ENCODE data around the gene SYT1. TPM values are rescaled to one million over a fixed set of nuclear protein-coding genes. Genes with fewer than 3 reads are reported as not detected.

The SYT1 gene
- total and polyA plus RNA-seq, 2 of the 8 experiments (the other 6 are each of a cell fraction or from before 2014, with no cell fraction given), result 11.0 to 34.6 TPM

DNA sequence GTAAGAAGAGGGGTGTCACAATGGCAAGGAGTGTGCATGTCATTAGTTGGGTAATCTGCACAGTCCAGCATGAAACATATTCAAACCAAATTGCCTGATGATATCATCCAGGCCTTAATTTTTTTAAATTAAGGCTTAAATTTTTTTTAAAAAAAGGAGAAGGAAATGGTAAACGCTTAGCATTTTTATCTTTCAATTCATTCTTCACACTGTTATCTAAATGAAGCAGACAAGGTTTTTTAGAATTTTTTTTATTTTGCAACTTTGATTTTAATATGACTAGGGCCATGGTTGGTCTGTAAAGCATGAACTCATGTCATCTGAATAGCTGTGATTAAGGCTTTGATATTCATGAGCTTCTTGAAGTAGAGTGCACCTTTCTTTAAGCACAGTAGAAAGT, 362.5 kb downstream of the SYT1 start:
- no peak overlapping the region for H3K18ac ChIP-seq (ENCODE audit: extremely low read depth, low read length)
- H4K20me1 ChIP-seq (replicated peaks in 1 of 2; ENCODE audit: control insufficient read depth in 1 of 2, insufficient read depth in 2 of 2, low read length in 2 of 2), result no peaks in the 10 kb centered on the region
- POLR2A ChIA-PET (ENCODE audit: partially characterized antibody), result interaction anchor here (0.7 kb wide), 1 partner anchor 28 kb away, joined by 3 read pairs; no protein-coding TSS in a partner anchor
- no peak overlapping the region for H2AK5ac ChIP-seq (ENCODE audit: low read depth, low read length)
- H2AFZ ChIP-seq (ENCODE audit: low read length), result no peak overlapping the region
- no peak overlapping the region for H3K4me3 ChIP-seq (ENCODE audit: extremely low read depth in 1 of 4, insufficient read depth in 2 of 4, low read depth in 3 of 4, low read length in 4 of 4)
- no peak overlapping the region for H3K23ac ChIP-seq (ENCODE audit: insufficient read length)
- no peak overlapping the region for H2BK15ac ChIP-seq (ENCODE audit: low read length)
- H2BK12ac ChIP-seq (ENCODE audit: low read depth, low read length), result no peak overlapping the region
- H3K36me3 ChIP-seq (ENCODE audit: control insufficient read depth in 2 of 4, insufficient read depth in 4 of 4, low read length in 3 of 4), result no peaks in the 10 kb centered on the region
- no peak overlapping the region for H3K4ac ChIP-seq (replicated peaks; ENCODE audit: insufficient read length, low read depth, low read length)
- H3K9me3 ChIP-seq (ENCODE audit: insufficient read depth in 2 of 2, low read depth in 1 of 2, low read length in 1 of 2), result no peaks in the 10 kb centered on the region
- CTCF ChIA-PET (ENCODE audit: partially characterized antibody), result interaction anchor here (0.6 to 0.9 kb wide), 2 partner anchors 9 to 12 kb away, joined by 3 to 4 read pairs; no protein-coding TSS in a partner anchor
- H3K79me1 ChIP-seq (ENCODE audit: low read depth, low read length), result no peaks in the 10 kb centered on the region; the same call in 1 of the 2 replicates
- no peaks in the 10 kb centered on the region for H3K23me2 ChIP-seq (ENCODE audit: low read depth, low read length)
- no peak overlapping the region for H3K4me2 ChIP-seq (ENCODE audit: insufficient read depth in 1 of 2, low read depth in 2 of 2, low read length in 2 of 2)
- H4K8ac ChIP-seq (ENCODE audit: extremely low read depth, insufficient read depth, low read length), result no peak overlapping the region
- no peak overlapping the region for H3K27ac ChIP-seq (ENCODE audit: low read depth, low read length)
- peaks cover 0 to 3% (median 0%) of the 10 kb centered on the region in 4 experiments; a peak in 2 of 7 replicates for H3K4me1 ChIP-seq (replicated peaks in 1 of 4; ENCODE audit: control insufficient read depth in 3 of 4, insufficient read depth in 4 of 4, low read length in 3 of 4)
- H3K56ac ChIP-seq (replicated peaks; ENCODE audit: insufficient read length, low read depth, low read length), result no peak overlapping the region
- H3K14ac ChIP-seq (ENCODE audit: insufficient read length), result no peak overlapping the region
- H3K27me3 ChIP-seq (replicated peaks in 1 of 4; ENCODE audit: control insufficient read depth in 3 of 4, extremely low read depth in 1 of 4, insufficient read depth in 3 of 4, low read length in 3 of 4), result no peaks in the 10 kb centered on the region
- no peak for DNase-seq (ENCODE audit: low read depth in 1 of 2, low spot score in 2 of 2)
- H4K91ac ChIP-seq (replicated peaks; ENCODE audit: insufficient read length, low read length), result no peak overlapping the region
- no peak overlapping the region for H2BK20ac ChIP-seq (ENCODE audit: low read length)
- H4K5ac ChIP-seq (ENCODE audit: insufficient read length, low read depth, low read length), result no peak overlapping the region
- no peak overlapping the region for H3K9ac ChIP-seq (replicated peaks in 1 of 4; ENCODE audit: extremely low read depth in 1 of 4, low read depth in 3 of 4, low read length in 3 of 4)
- no peak overlapping the region for H2BK120ac ChIP-seq (replicated peaks; ENCODE audit: low read depth, low read length)
- no peak for FAIRE-seq
- TF ChIP-seq POLR2A (IDR thresholded peaks at IDR 0.05; ENCODE audit: control extremely low read depth in 1 of 2, low read depth in 2 of 2, low read length in 2 of 2) (no peak), TCF12 (IDR thresholded peaks at IDR 0.05; ENCODE audit: low read depth, low read length) (no peak), CHD2 (IDR thresholded peaks at IDR 0.05; ENCODE audit: low read length) (no peak), KDM4A (IDR thresholded peaks at IDR 0.05; ENCODE audit: low read depth, low read length, severe bottlenecking) (no peak), BACH1 (IDR thresholded peaks at IDR 0.05; ENCODE audit: low read length) (no peak), JUND (IDR thresholded peaks at IDR 0.05; ENCODE audit: low read length) (no peak), SIN3A (conservative IDR thresholded peaks at IDR 0.05 in 1 of 2, IDR thresholded peaks at IDR 0.05 in 1 of 2; ENCODE audit: low read depth in 1 of 2, low read length in 2 of 2) (no peak), RNF2 (IDR thresholded peaks at IDR 0.05; ENCODE audit: borderline replicate concordance, low read depth, low read length, missing control alignments, poor library complexity, severe bottlenecking) (no peak), SIX5 (IDR thresholded peaks at IDR 0.05; ENCODE audit: low read depth, low read length) (no peak)
- TF ChIP-seq, protein P1, sequence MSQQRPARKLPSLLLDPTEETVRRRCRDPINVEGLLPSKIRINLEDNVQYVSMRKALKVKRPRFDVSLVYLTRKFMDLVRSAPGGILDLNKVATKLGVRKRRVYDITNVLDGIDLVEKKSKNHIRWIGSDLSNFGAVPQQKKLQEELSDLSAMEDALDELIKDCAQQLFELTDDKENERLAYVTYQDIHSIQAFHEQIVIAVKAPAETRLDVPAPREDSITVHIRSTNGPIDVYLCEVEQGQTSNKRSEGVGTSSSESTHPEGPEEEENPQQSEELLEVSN (IDR thresholded peaks at IDR 0.05), result no peak
- TF ChIP-seq, protein P2, sequence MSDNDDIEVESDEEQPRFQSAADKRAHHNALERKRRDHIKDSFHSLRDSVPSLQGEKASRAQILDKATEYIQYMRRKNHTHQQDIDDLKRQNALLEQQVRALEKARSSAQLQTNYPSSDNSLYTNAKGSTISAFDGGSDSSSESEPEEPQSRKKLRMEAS (IDR thresholded peaks at IDR 0.05), result no peak
- WGBS, 2 experiments (ENCODE audit: extremely low coverage in 1 of 2, insufficient coverage in 1 of 2, insufficient read length in 1 of 2, insufficient replicate concordance in 2 of 2, low coverage in 1 of 2, low lambda C conversion rate in 2 of 2, missing lambda C conversion rate in 1 of 2), result 100% methylated on average over 1 of the region's 1 CpG; no CpG with 5 or more reads in 1 of the 2 experiments
- H2BK5ac ChIP-seq (ENCODE audit: low read depth, low read length), result no peak overlapping the region
- no peaks in the 10 kb centered on the region for H3K79me2 ChIP-seq (ENCODE audit: control insufficient read depth in 1 of 2, insufficient read depth in 2 of 2, low read length in 2 of 2)

Data from H1 (cell line).